SK-N-SH treated with all-trans-retinoic acid at 6 μM for 48 hours (cell line): ENCODE measurements around the gene PDZD2.

ENCODE experiments used
- RARB ChIP-seq: fragments of 250-450 bp; sonication (Bioruptor Pico); IDR thresholded peaks from 2 replicates; pipeline ENCODE4 v1.8.0; 2021; ENCODE audit warnings: mild to moderate bottlenecking, moderate library complexity
- ZFP3 ChIP-seq: fragments of 250-450 bp; sonication (Bioruptor Pico); IDR thresholded peaks from 2 replicates; pipeline ENCODE4 v1.5.0; 2020; ENCODE audit warnings: mild to moderate bottlenecking, moderate library complexity

DNA sequence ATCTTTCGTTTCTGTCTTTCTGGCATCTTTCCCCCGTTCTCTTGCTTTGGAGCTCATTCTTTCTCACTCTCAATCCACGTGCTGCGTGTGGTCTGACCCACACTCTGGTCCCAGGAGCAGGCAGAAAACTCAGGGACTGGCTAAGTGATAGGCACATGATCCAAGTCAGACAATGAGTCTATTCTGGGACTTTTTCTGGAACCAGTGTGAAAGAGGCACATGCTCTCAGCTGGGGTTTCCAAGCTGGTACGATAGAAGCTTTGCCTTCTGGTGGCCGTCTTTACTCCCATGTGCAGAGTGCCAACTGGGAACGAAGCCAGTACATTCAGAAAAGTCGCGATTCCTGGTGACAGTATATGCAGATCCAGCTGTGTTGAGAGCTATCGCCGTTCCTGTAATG lies 94.4 kb downstream of the PDZD2 start:
- TF ChIP-seq RARB: no peak
- no peak for TF ChIP-seq ZFP3 (CRISPR knock-in tag)
